ENCODE measurements around the gene ANKRD24.

DNA sequence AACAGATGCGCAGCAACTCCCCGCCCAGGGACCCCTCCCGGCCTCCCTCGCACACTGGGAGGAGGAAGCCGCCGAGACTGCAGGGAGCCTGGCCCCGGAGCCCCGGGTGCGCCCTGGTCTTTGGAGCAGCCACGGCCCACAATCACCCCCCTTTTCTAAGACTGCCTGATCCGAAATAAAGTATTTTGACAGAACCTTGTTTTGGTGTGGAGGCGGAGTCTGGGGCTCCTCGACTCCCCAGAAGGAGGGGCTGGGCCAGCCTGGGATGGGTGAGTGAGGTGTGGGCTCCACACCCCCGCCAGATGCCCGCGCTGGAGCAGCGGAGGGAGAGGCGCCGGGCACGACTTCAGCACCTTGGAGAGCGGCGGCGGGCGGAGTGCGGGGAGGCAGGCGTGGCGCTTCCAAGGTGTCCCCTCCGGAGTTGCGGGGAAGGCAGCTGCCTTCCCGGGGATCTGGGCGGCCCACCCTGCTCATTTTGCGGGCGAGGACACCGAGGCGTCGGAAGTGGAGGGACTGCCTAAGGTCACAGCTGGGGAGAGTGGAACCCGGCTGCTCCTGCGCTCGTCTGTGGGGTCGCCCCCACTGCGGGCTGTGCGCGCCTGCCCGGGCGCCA, 9.5 kb upstream of the ANKRD24 start:
- TF ChIP-seq, protein P1, sequence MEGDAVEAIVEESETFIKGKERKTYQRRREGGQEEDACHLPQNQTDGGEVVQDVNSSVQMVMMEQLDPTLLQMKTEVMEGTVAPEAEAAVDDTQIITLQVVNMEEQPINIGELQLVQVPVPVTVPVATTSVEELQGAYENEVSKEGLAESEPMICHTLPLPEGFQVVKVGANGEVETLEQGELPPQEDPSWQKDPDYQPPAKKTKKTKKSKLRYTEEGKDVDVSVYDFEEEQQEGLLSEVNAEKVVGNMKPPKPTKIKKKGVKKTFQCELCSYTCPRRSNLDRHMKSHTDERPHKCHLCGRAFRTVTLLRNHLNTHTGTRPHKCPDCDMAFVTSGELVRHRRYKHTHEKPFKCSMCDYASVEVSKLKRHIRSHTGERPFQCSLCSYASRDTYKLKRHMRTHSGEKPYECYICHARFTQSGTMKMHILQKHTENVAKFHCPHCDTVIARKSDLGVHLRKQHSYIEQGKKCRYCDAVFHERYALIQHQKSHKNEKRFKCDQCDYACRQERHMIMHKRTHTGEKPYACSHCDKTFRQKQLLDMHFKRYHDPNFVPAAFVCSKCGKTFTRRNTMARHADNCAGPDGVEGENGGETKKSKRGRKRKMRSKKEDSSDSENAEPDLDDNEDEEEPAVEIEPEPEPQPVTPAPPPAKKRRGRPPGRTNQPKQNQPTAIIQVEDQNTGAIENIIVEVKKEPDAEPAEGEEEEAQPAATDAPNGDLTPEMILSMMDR (IDR thresholded peaks at IDR 0.05) = no peak
- TF ChIP-seq ZFX (IDR thresholded peaks at IDR 0.05; ENCODE audit: borderline replicate concordance) = no peak

All from 22Rv1 (cell line).